ENCODE measurements around the gene TEX54. TPM values are rescaled to one million over a fixed set of nuclear protein-coding genes. Genes with fewer than 3 reads are reported as not detected.

Gene TEX54
- total and polyA plus RNA-seq, 2 of the 13 experiments (the other 11 are each of a cell fraction or from before 2014, with no cell fraction given): not detected

GRCh38 chr11:62841361-62842170 is 8.9 kb upstream of the TEX54 start (continued):
- TF ChIP-seq NCOA2 (CRISPR knock-in tag; IDR thresholded peaks at IDR 0.05): peak; percentile 91
- TF ChIP-seq ZFYVE20 (CRISPR knock-in tag; IDR thresholded peaks at IDR 0.05; ENCODE audit: borderline replicate concordance, low read depth): peak; percentile 51; the same call in 1 of the 2 replicates
- TF ChIP-seq DBP (CRISPR knock-in tag; IDR thresholded peaks at IDR 0.05; ENCODE audit: not compliant biosample characterization): peak; percentile 73
- TF ChIP-seq HOXA9 (CRISPR knock-in tag; IDR thresholded peaks at IDR 0.05; ENCODE audit: borderline replicate concordance): peak; percentile 96
- TF ChIP-seq ARNT (IDR thresholded peaks at IDR 0.05): no peak
- TF ChIP-seq ZNF512 (CRISPR knock-in tag; IDR thresholded peaks at IDR 0.05): no peak
- no peak for TF ChIP-seq ZNF776 (CRISPR knock-in tag; IDR thresholded peaks at IDR 0.05)
- TF ChIP-seq ZNF770 (CRISPR knock-in tag; IDR thresholded peaks at IDR 0.05): no peak
- TF ChIP-seq CBX1 (IDR thresholded peaks at IDR 0.05; ENCODE audit: low read depth): peak; percentile 100
- TF ChIP-seq TRIM24 (CRISPR knock-in tag; IDR thresholded peaks at IDR 0.05): no peak
- TF ChIP-seq ATF4 (CRISPR knock-in tag; IDR thresholded peaks at IDR 0.05): peak; percentile 91 to 96
- TF ChIP-seq STAT5B (CRISPR knock-in tag; IDR thresholded peaks at IDR 0.05): peak; percentile 92
- TF ChIP-seq KLF11 (CRISPR knock-in tag; IDR thresholded peaks at IDR 0.05): peak; percentile 98
- TF ChIP-seq RBAK (CRISPR knock-in tag; IDR thresholded peaks at IDR 0.05): no peak
- TF ChIP-seq MAX (IDR thresholded peaks at IDR 0.05): peak; percentile 76
- TF ChIP-seq KAT7 (CRISPR knock-in tag; IDR thresholded peaks at IDR 0.05; ENCODE audit: borderline replicate concordance): peak; percentile 90
- no peak for TF ChIP-seq TERF1 (CRISPR knock-in tag; IDR thresholded peaks at IDR 0.05)
- TF ChIP-seq CCAR2 (optimal IDR thresholded peaks at IDR 0.05; ENCODE audit: low read depth, low read length): no peak
- TF ChIP-seq MAZ (IDR thresholded peaks at IDR 0.05; ENCODE audit: borderline replicate concordance, low read depth, low read length): peak; percentile 80; the same call in 1 of the 2 replicates
- 0 out of 2 replicates have a peak, but pooled peaks have one; percentile 32 for TF ChIP-seq MAZ (CRISPR knock-in tag; IDR thresholded peaks at IDR 0.05; ENCODE audit: low read depth)
- peak; percentile 83 for TF ChIP-seq GATAD1 (CRISPR knock-in tag; IDR thresholded peaks at IDR 0.05)
- peak; percentile 100 for TF ChIP-seq POLR2AphosphoS2 (IDR thresholded peaks at IDR 0.05; ENCODE audit: low read depth, low read length)
- TF ChIP-seq SP4 (CRISPR knock-in tag; IDR thresholded peaks at IDR 0.05): peak; percentile 51
